Panc1 (cell line): ENCODE results near the gene NR1H4. TPM values are rescaled to one million over a fixed set of nuclear protein-coding genes. Genes with fewer than 3 reads are reported as not detected.

Experiments used
- ATAC-seq: fragments of 200-7000 bp; cut with Tn5 transposase; 2 replicates; pipeline ENCODE4 v1.9.1; 2020; ENCODE audit warnings: mild to moderate bottlenecking, moderate library complexity
- BruUV-seq: library from RNA; stranded (reverse); fragments of 400-500 nt; replicated peaks from 2 replicates; lab custom pipeline; 2021; lab: Mats Ljungman, UMichigan
- CTCF ChIA-PET: fragments of 300-600 bp; sonication (Branson Sonifier 250); formaldehyde crosslinking; loops from one replicate; lab custom pipeline; 2022; ENCODE audit warnings: antibody characterized with exemption; lab: Charles Lee
- POLR2A ChIA-PET: fragments of 300-600 bp; sonication (Branson Sonifier 250); formaldehyde crosslinking; loops from one replicate; lab custom pipeline; 2022; ENCODE audit warnings: antibody characterized with exemption; lab: Charles Lee
- DNase-seq: peaks from one replicate; pipeline ENCODE4 v3.0.0-alpha.2; 2010; ENCODE audit warnings: low read depth, low spot score
- H3K27ac ChIP-seq: 2 replicates; pipeline ENCODE4 v1.5.1; 2011; ENCODE audit warnings: mild to moderate bottlenecking, low read length, inconsistent platforms
- H3K27me3 ChIP-seq: fragments of 200-500 bp; sonication (Bioruptor generic); 2 replicates; pipeline ENCODE4 v1.6.0; 2014; ENCODE audit warnings: low read length, inconsistent platforms; ENCODE audit not compliant: control insufficient read depth, insufficient read depth
- H3K36me3 ChIP-seq: fragments of 200-500 bp; sonication (Bioruptor generic); 2 replicates; pipeline ENCODE4 v1.5.1; 2014; ENCODE audit warnings: inconsistent platforms, mild to moderate bottlenecking, low read length, moderate library complexity; ENCODE audit not compliant: control insufficient read depth, insufficient read depth
- H3K4me1 ChIP-seq: 2 replicates; pipeline ENCODE4 v1.5.1; 2011; ENCODE audit warnings: inconsistent platforms, mild to moderate bottlenecking, low read length, moderate library complexity; ENCODE audit not compliant: control insufficient read depth, insufficient read depth
- H3K4me3 ChIP-seq, 2 experiments: 2 replicates each; pipeline ENCODE4 v1.5.1; 2011 to 2012; ENCODE audit warnings: low read depth in 2 of 2, low read length in 2 of 2, mild to moderate bottlenecking in 2 of 2, inconsistent platforms in 1 of 2, moderate library complexity in 1 of 2
- H3K9me3 ChIP-seq: fragments of 200-500 bp; sonication (Bioruptor generic); 2 replicates; pipeline ENCODE4 v1.5.1; 2014; ENCODE audit warnings: low read depth, mild to moderate bottlenecking, inconsistent platforms, low read length, moderate library complexity; ENCODE audit not compliant: control insufficient read depth, insufficient read depth
- CTCF ChIP-seq: fragments of 450-650 bp; IDR thresholded peaks from 2 replicates; pipeline ENCODE4 v1.5.1; 2017; ENCODE audit warnings: mild to moderate bottlenecking
- POLR2AphosphoS5 ChIP-seq: IDR thresholded peaks from 2 replicates; pipeline ENCODE4 v1.6.1; 2012; ENCODE audit warnings: mild to moderate bottlenecking, low read depth, low read length, moderate library complexity
- REST ChIP-seq, 2 experiments: IDR thresholded peaks; 2 replicates each; pipeline ENCODE4 v1.6.1; 2011 to 2012; ENCODE audit warnings: low read depth in 2 of 2, control low read depth in 1 of 2, low read length in 1 of 2, mild to moderate bottlenecking in 1 of 2, moderate library complexity in 1 of 2; ENCODE audit not compliant: insufficient read depth in 1 of 2
- SIN3A ChIP-seq: IDR thresholded peaks from 2 replicates; pipeline ENCODE4 v1.6.1; 2012; ENCODE audit warnings: low read depth, mild to moderate bottlenecking, low read length, moderate library complexity, borderline replicate concordance; ENCODE audit not compliant: insufficient read depth
- TCF7L2 ChIP-seq: IDR thresholded peaks from 2 replicates; pipeline ENCODE4 v1.6.1; 2011; ENCODE audit warnings: mild to moderate bottlenecking, low read depth, low read length, inconsistent platforms
- in situ Hi-C: cut with HindIII; loops from 2 replicates; pipeline ENCODE4 v1.10.0; 2016; ENCODE audit warnings: low sequenced_read_pairs, low pct_unique_long_range_greater_than_20kb
- intact Hi-C: fragments of 100-400 bp; cut with micrococcal nuclease; formaldehyde crosslinking; loops from one replicate; pipeline ENCODE4 v1.10.0; 2022; ENCODE audit not compliant: unreplicated experiment
- total RNA-seq: library from RNA; stranded (reverse); gene quantifications from one replicate; pipeline ENCODE4 v1.2.1, GENCODE V29; 2021; ENCODE audit not compliant: unreplicated experiment

NR1H4 gene
- total RNA-seq, 1 experiment from 2014 or later = not detected

GRCh38 chr12:100545092-100545491 is 71.4 kb downstream of the NR1H4 start:
- Histone ChIP-seq H3K4me1 (no peaks in the 10 kb centered on the region), H3K36me3 (no peaks in the 10 kb centered on the region), H3K27me3 (peaks cover 8% of the 10 kb centered on the region), H3K4me3 (no peak overlapping the region), H3K27ac (no peak overlapping the region), H3K9me3 (no peaks in the 10 kb centered on the region)
- no TSS peak for BruUV-seq
- no peak for DNase-seq
- TF ChIP-seq POLR2AphosphoS5 (no peak), SIN3A (no peak), CTCF (no peak), REST (IDR thresholded peaks at IDR 0.05; ENCODE audit: insufficient read depth in 1 of 2, low read depth in 2 of 2, low read length in 1 of 2) (no peak), TCF7L2 (no peak)
- ATAC-seq = no peak
- POLR2A ChIA-PET = interaction anchor here (0.7 kb wide), 1 partner anchor 87 kb away, joined by 9 read pairs; no protein-coding TSS in a partner anchor
- CTCF ChIA-PET = no interaction called here
- in situ Hi-C loops = no loop called here
- intact Hi-C loops = no loop called here

GRCh38 chr12:100553936-100554335 is 80.3 kb downstream of the NR1H4 start:
- no peaks in the 10 kb centered on the region for H3K36me3 ChIP-seq
- DNase-seq (no peak), ATAC-seq (peak; percentile 65; the same call in 1 of the 2 replicates)
- no peaks in the 10 kb centered on the region for H3K27me3 ChIP-seq
- no TSS peak for BruUV-seq
- no peak overlapping the region for H3K27ac ChIP-seq
- no peaks in the 10 kb centered on the region for H3K4me1 ChIP-seq
- no peak for TF ChIP-seq SIN3A
- no peak for TF ChIP-seq POLR2AphosphoS5
- no peak for TF ChIP-seq TCF7L2
- TF ChIP-seq CTCF = no peak
- no peak for TF ChIP-seq REST (IDR thresholded peaks at IDR 0.05; ENCODE audit: insufficient read depth in 1 of 2, low read depth in 2 of 2, low read length in 1 of 2)
- ChIA-PET CTCF (no interaction called here), POLR2A (no interaction called here)
- no peaks in the 10 kb centered on the region for H3K9me3 ChIP-seq
- intact Hi-C loops (loop anchor here (1.0 to 10.0 kb wide), 3 partner anchors 159 to 322 kb away; no protein-coding TSS in a partner anchor), in situ Hi-C loops (no loop called here)
- H3K4me3 ChIP-seq = no peak overlapping the region
